Ovary (tissue), 3 donors: ENCODE measurements around the gene EML1.

ENCODE experiments used
- CTCF ChIP-seq, 3 donors: fragments of 450-650 bp in 2 of 3; fragments of 200-600 bp in 1 of 3; IDR thresholded peaks; one replicate each; pipeline versions ENCODE4 v1.5.1 to v1.8.0; 2016 to 2022; ENCODE audit warnings: antibody characterized with exemption in 3 of 3, mild to moderate bottlenecking in 1 of 3
- EP300 ChIP-seq: sonication (generic); formaldehyde crosslinking; IDR thresholded peaks from one replicate; pipeline ENCODE4 v1.6.1; 2017; ENCODE audit warnings: antibody characterized with exemption
- donor health status: DM: no; HTN: no; CAD: no.

GRCh38 chr14:99951085-99951484 is 157.9 kb downstream of the EML1 start:
- TF ChIP-seq CTCF (IDR thresholded peaks at IDR 0.05) (no peak), EP300 (no peak)
